Measurements from ENCODE around the gene PCDH17. TPM values are rescaled to one million over a fixed set of nuclear protein-coding genes. Genes with fewer than 3 reads are reported as not detected.

Gene PCDH17
- total RNA-seq, 3 donors from 2014 or later, result 0.03 to 0.05 TPM; not detected in 1

GRCh38 chr13:57739543-57740190 is 108.1 kb downstream of the PCDH17 start:
- Mint-ChIP-seq H3K27me3 (ENCODE audit: low read depth) (no peaks in the 10 kb centered on the region), H3K36me3 (ENCODE audit: insufficient read depth) (no peaks in the 10 kb centered on the region), H3K4me3 (no peak overlapping the region), H3K4me1 (ENCODE audit: low read depth) (no peaks in the 10 kb centered on the region), H3K9me3 (peaks cover 7% of the 10 kb centered on the region)
- DNase-seq (no peak), ATAC-seq (no peak)

- ATAC-seq (no peak), DNase-seq (no peak)
- Mint-ChIP-seq H3K4me1 (ENCODE audit: low read depth) (no peaks in the 10 kb centered on the region), H3K4me3 (no peak overlapping the region), H3K9me3 (peaks cover 7% of the 10 kb centered on the region), H3K36me3 (ENCODE audit: insufficient read depth) (no peaks in the 10 kb centered on the region), H3K27me3 (ENCODE audit: low read depth) (no peaks in the 10 kb centered on the region)
Observed at GRCh38 chr13:57740719-57741118, 109.2 kb downstream of the PCDH17 start.

GRCh38 chr13:57748096-57748495 is 116.6 kb downstream of the PCDH17 start:
- no peaks in the 10 kb centered on the region for H3K27me3 Mint-ChIP-seq (ENCODE audit: low read depth)
- no peaks in the 10 kb centered on the region for H3K36me3 Mint-ChIP-seq (ENCODE audit: insufficient read depth)
- H3K9me3 Mint-ChIP-seq, result peaks cover 12% of the 10 kb centered on the region
- H3K4me1 Mint-ChIP-seq (ENCODE audit: low read depth), result no peaks in the 10 kb centered on the region
- DNase-seq (no peak), ATAC-seq (no peak)
- H3K4me3 Mint-ChIP-seq, result no peak overlapping the region

- DNase-seq, result no peak
- no peak for ATAC-seq
- H3K4me3 Mint-ChIP-seq, result no peak overlapping the region
- H3K27me3 Mint-ChIP-seq (ENCODE audit: low read depth), result no peaks in the 10 kb centered on the region
- no peaks in the 10 kb centered on the region for H3K36me3 Mint-ChIP-seq (ENCODE audit: insufficient read depth)
- H3K9me3 Mint-ChIP-seq, result peaks cover 14% of the 10 kb centered on the region
- H3K4me1 Mint-ChIP-seq (ENCODE audit: low read depth), result no peaks in the 10 kb centered on the region
Observed at GRCh38 chr13:57760951-57761350, 129.4 kb downstream of the PCDH17 start.

GRCh38 chr13:57763689-57764088 is 132.1 kb downstream of the PCDH17 start:
- Mint-ChIP-seq H3K4me3 (no peak overlapping the region), H3K9me3 (peaks cover 12% of the 10 kb centered on the region), H3K27me3 (ENCODE audit: low read depth) (no peaks in the 10 kb centered on the region), H3K4me1 (ENCODE audit: low read depth) (no peaks in the 10 kb centered on the region), H3K36me3 (ENCODE audit: insufficient read depth) (no peaks in the 10 kb centered on the region)
- DNase-seq, result no peak
- no peak for ATAC-seq
